HG03095 (cell line): ENCODE results near the gene BLACAT1.
"Not testable (repeated sequence)": the region's sequence is repeated elsewhere in the genome, so short reads cannot be mapped to it uniquely, and the experiment has no call there.

Experiments
- ATAC-seq: cut with Tn5 transposase; IDR thresholded peaks from one replicate; pipeline ENCODE4 v1.9.1; 2021; ENCODE audit warnings: moderate library complexity; ENCODE audit not compliant: unreplicated experiment

The BLACAT1 gene

GRCh38 chr1:205484985-205485967 is 29.4 kb upstream of the BLACAT1 start:
- ATAC-seq: no peak

DNA sequence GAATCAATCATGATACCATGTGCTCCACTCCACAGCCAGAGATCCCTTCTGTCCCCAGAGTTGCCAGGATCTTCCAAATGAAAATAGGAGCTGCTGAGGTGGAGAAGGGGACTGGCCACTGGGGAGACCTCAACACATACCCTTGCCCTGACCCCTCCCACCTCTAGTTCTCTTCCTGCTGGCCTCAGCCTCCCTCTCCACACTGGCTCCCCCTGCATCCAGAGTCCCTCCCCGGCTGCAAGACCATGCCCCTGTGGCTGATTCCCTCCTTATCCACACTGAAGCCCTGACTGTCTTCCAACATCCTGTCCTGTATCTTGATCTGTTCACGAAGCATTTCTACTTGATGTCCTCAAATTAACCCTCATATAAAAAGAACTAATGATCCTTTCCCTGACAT is 27.5 kb upstream of the BLACAT1 start:
- ATAC-seq: no peak

DNA sequence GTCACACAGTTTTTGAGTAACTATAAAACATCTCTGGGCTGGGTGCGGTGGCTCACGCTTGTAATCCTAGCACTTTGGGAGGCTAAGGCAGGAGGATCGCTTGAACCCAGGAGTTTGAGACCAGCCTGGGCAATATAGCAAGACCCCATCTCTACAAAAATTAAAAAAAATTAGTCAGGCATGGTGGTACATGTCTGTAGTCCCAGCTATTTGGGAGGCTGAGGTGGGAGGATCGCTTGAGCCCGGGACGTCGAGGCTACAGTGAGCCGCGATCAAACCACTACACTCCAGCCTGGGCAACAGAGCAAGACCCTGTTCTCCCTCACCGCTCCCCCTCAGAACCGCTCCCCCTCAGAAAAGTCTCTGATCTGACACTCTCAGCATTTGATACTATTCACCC is 26.7 kb upstream of the BLACAT1 start:
- ATAC-seq: not testable (repeated sequence)

DNA sequence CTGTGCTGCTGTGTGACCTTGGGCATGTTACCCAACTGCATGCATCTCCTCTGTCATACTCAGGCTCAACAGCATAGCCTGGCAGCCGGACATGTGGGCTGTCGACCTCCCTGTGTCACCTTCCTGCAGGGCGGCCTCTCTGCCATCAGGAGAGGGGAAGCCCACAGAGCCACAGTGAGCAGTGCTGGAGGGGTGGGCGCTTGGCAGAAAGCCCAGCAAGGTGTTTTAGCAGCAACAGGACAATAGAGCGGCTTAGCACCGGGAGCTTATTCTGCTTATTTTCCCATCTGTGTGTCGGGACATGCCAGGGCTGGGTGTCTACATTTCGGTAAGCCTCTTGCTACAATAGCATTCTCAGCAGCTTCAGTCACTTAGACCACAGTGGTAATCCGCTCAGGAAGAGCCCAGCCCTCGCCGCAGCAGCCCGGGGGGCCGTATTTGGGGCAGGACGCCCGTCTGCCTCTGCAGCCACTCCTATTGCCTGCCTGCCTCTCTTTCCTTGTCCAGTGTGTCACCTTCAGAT is 25.8 kb upstream of the BLACAT1 start:
- ATAC-seq: no peak

DNA sequence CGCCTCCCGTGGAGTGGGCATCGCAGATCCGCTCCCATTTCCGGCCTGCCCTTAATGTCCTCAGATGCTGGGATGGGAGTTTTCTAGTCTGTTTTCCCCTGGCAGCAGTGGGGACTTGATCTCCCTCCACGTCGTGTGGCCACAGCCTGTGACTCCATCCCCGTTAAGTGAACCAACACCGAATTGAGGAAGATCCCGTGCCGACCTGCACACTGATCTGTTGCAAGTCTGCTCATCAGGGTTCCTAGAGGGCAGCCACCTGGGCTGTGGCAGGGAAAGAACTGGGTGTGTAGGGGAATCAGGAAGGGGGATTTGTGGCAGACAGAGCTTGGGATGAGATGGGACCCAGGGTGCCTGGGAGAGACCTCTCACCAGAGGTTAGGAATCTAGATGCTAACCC is 25.4 kb upstream of the BLACAT1 start:
- no peak for ATAC-seq

DNA sequence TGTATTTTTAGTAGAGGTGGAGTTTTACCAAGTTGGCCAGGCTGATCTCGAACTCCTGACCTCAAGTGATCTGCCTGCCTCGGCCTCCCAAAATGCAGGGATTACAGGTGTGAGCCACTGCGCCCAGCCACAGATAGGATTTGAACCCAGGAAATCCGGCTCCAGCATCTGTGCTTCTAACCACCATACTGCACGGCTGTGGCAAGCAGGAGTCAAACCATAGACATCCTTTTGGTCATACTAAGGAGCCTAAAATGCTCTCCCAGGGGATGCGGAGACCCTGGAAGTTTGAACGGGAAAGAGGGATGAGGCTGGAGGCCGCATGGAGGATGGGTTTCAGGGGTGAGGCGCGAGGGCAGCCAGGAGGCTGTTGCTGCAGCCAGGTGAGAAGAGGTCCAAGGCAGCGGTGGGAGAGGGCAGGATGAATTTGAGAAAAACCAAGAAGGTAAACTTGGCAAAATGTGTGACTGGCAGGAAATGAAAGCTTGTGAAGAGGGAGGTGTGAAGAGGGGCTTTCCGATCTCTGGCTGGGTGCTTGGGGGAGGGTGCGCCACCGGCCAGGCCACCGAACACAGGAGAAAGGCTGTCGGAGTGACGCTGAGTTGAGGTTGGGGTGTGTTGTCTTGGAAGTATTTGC is 24.6 kb upstream of the BLACAT1 start:
- no peak for ATAC-seq

- ATAC-seq: not testable (repeated sequence)
Measured at GRCh38 chr1:205478985-205479384, 23.1 kb upstream of the BLACAT1 start.

DNA sequence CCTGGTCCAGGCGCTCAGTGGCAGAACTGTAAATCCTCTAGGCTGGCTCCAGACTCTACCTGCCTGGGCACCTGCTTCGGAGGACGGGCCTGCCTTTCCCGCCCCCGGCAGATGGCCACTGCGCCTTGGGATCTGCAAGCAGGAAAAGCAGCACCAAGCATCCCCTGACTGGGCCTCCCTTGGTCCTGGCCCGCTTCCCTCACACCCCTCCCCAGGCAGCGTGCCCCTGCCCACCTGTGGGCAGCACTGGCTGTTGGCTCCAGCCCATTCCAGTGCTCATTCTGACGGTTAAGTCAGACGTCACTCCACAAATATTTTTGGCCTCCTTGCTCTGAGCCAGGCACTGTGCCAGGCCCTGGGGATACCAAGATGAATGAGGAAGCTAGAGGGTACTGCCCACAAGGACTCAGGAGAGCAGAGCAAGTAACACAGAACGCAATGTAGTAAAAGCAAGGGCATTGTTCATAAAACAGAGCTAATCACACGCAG is 22.0 kb upstream of the BLACAT1 start:
- ATAC-seq: no peak

DNA sequence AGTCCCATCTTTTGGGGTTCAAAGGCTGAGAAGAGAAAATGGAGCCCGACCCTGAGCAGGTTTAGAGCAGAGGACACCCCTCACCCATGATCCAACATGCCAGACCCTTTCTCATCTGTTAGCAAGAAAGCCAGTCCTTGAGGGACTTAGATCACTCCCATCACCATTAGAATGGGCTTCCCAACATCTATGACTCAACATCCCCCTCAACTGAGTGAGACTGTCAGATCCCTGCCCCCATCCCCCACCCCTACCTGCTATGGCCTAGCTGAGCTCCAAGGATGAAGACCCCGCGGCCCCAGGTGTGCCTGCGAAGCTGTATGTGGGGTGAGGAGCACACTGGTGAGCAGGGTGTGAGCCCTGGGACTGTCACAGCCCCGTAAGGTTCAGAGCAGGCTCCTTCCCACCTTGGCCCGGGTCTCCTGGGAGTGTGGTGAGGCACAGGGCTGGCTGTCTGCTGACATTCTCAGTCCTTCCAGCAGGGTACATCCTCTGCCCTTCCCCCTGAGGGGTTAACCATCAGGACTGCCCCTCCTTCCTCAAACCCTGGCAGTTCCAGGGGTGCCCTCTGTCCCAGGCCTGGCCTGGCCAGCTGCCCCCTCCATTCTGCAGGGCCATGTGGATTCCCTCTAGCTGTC is 21.4 kb upstream of the BLACAT1 start:
- no peak for ATAC-seq

- ATAC-seq: no peak
Measured at GRCh38 chr1:205476648-205477047, 20.8 kb upstream of the BLACAT1 start.

DNA sequence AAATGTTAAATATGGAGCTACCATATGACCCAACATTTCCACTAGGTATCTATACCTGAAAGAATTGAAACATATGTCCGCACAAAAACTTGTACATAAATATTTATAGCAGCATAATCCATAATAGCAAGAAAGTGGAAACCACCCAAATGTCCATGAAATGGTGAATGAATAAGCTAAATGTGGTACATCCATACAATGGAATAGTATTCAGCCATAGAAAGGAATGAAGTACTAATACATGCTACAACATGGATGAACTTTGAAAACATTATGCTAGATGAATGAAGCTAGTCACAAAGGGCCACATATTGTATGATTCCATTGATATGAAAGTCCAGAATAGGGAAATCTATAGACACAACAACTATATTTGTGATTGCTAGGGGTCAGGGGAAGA is 20.0 kb upstream of the BLACAT1 start:
- no peak for ATAC-seq

GRCh38 chr1:205474571-205474970 is 18.7 kb upstream of the BLACAT1 start:
- no peak for ATAC-seq

- no peak for ATAC-seq
Measured at GRCh38 chr1:205473966-205474365, 18.1 kb upstream of the BLACAT1 start.

- no peak for ATAC-seq
Measured at GRCh38 chr1:205473475-205473874, 17.6 kb upstream of the BLACAT1 start.

DNA sequence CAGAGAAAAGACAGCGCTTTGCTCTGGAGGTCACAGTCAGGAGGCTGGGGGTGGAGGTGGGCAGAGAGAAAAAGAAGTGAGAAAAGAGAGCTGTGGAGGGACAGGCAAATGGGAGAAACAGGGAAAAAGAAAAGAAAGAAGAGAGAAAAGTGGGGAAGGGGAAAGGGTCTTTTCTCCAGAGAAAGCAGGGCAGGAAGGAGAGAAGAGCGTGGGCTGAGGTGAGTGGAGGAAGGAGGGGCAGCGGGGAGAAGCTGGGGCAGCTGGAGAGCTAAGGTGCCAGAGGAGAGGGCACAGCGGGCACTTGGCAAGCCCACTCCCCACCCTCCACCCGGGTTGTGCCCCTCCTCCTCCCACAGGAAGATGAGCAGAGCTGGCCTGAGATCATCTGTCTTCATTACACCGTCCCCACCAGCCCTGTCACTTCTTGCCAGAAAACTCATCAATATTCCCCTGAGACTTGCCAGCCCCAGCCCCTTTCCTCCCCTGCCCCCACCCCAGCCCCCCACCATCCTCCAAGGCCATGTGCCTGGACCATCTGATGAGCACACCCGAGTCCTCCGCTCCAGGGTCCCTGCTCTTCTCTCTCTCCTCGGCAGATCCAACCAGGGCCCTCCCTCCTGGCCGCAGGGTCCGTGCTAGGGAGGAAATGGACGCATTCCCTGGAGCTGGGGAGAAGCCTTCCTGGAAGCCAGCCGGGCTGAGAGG is 17.0 kb upstream of the BLACAT1 start:
- no peak for ATAC-seq

GRCh38 chr1:205470131-205470530 is 14.3 kb upstream of the BLACAT1 start:
- ATAC-seq: no peak

DNA sequence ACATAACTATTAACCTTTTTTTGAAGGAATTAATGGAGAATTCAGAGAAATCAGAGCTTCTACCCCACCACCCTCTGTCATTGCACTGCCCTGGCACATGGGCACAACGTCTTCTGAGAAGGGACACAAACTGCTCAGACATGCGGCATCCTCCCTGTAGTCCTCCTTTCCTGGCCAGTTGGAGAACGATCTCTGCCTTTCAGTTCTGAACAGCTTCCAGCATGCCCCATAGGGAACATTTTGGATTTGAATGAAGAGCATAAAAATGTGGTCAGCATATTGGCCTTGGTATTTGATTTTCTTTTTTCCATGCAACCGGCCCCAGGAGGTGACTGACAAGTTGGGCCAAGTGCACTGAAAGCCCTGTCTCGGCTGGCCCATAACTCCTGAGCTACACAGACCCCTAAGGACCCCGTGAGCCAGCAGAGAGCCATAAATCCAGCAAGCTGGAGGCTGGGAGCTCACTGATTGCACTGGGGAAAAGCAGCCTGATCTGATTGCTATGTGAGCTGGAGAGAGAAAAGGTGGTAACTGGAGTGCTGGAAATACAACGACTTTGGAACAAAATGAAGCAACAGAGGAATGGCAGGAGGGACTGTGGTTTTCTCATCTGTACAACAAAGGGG is 10.9 kb upstream of the BLACAT1 start:
- ATAC-seq: no peak

- no peak for ATAC-seq
Measured at GRCh38 chr1:205465392-205465791, 9.5 kb upstream of the BLACAT1 start.

DNA sequence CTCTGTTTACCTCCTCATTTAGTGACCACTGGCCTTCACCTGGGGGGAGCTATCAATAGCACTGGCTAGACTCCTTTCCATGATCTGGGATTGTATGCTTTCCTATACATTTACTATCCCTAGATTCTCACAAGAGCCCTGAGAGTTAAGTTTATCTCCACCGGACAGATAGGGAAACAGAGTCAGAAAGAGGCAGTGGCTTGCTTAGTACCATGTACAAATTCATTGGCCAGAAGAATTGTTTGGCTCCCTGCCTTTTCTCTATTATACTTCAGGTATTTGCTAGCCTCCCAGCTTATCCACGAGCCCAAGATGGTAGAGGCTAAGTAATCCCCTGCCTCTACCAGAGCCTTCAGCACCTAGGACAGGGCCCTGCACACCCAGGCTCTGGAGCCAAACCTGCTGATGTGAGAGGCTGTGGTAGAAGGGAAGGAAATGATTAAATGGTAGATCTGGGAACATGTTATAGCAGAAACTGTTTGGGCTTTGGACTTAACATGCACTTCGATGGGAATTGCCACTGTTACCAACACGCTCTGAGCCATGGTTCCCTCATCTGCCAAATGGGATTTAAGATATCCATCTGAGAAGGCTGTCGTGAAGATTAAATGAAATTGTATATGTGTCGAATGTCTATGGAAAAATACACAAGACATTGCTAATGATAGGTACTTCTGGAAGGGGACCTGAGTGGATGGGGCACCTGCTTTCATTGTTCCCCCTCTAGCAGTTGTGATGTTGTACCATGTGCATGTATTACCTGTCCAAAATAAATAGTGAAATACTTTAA is 3.1 kb upstream of the BLACAT1 start:
- no peak for ATAC-seq
